ENCODE measurements around the gene SLC12A5.

SLC12A5 gene

GRCh38 chr20:46028110-46028509 lies 905 bp upstream of the SLC12A5 start:
- TF ChIP-seq CTCF (IDR thresholded peaks at IDR 0.05; ENCODE audit: insufficient read depth, missing control alignments): no peak
- FAIRE-seq (peak; percentile 29), DNase-seq (ENCODE audit: insufficient read length, low spot score) (peak; percentile 73)

GRCh38 chr20:46030284-46031013 lies 1.4 kb downstream of the SLC12A5 start:
- FAIRE-seq: no peak
- no peak for DNase-seq (ENCODE audit: insufficient read length, low spot score)
- no peak for TF ChIP-seq CTCF (IDR thresholded peaks at IDR 0.05; ENCODE audit: insufficient read depth, missing control alignments)

- no peak for TF ChIP-seq CTCF (IDR thresholded peaks at IDR 0.05; ENCODE audit: insufficient read depth, missing control alignments)
- FAIRE-seq: no peak
These were observed 2.1 kb downstream of the SLC12A5 start for GRCh38 chr20:46031014-46031569.

GRCh38 chr20:46031701-46032254 lies 2.8 kb downstream of the SLC12A5 start:
- peak; percentile 80 for DNase-seq (ENCODE audit: insufficient read length, low spot score)
- TF ChIP-seq CTCF (IDR thresholded peaks at IDR 0.05; ENCODE audit: insufficient read depth, missing control alignments): no peak
- FAIRE-seq: no peak

More at GRCh38 chr20:46031014-46031569, 2.1 kb downstream of the SLC12A5 start:
- no peak for DNase-seq (ENCODE audit: insufficient read length, low spot score)

- TF ChIP-seq CTCF (IDR thresholded peaks at IDR 0.05; ENCODE audit: insufficient read depth, missing control alignments): no peak
- no peak for DNase-seq (ENCODE audit: insufficient read length, low spot score)
- no peak for FAIRE-seq
These were observed 5.0 kb downstream of the SLC12A5 start for GRCh38 chr20:46034039-46034438.

GRCh38 chr20:46035253-46035652 lies 6.2 kb downstream of the SLC12A5 start:
- FAIRE-seq (no peak), DNase-seq (ENCODE audit: insufficient read length, low spot score) (no peak)
- no peak for TF ChIP-seq CTCF (IDR thresholded peaks at IDR 0.05; ENCODE audit: insufficient read depth, missing control alignments)

GRCh38 chr20:46035713-46036112 lies 6.7 kb downstream of the SLC12A5 start:
- no peak for TF ChIP-seq CTCF (IDR thresholded peaks at IDR 0.05; ENCODE audit: insufficient read depth, missing control alignments)
- FAIRE-seq (no peak), DNase-seq (ENCODE audit: insufficient read length, low spot score) (no peak)

All from D721Med (cell line).